K562 (cell line): ENCODE results near the gene KCNQ4. TPM values are rescaled to one million over a fixed set of nuclear protein-coding genes. Genes with fewer than 3 reads are reported as not detected.

Source experiments
- CBX5 ChIP-seq: IDR thresholded peaks from 2 replicates; pipeline ENCODE4 v1.6.1; 2014; ENCODE audit warnings: low read depth, borderline replicate concordance
- CCAR2 ChIP-seq: fragments of 200-400 bp; formaldehyde crosslinking; IDR thresholded peaks from 2 replicates; pipeline ENCODE4 v1.6.1; 2017; ENCODE audit warnings: mild to moderate bottlenecking, low read depth, low read length
- ERF ChIP-seq: fragments of 450-650 bp; formaldehyde crosslinking; IDR thresholded peaks from 2 replicates; pipeline ENCODE4 v1.4.0; 2020; ENCODE audit warnings: mild to moderate bottlenecking, mixed read lengths
- MAFF ChIP-seq: IDR thresholded peaks from 2 replicates; pipeline ENCODE4 v1.6.1; 2012; ENCODE audit warnings: low read length, improper control_type of control experiment
- PML ChIP-seq: IDR thresholded peaks from 2 replicates; pipeline ENCODE4 v1.6.1; 2012; ENCODE audit warnings: low read length, inconsistent platforms
- RBM15 ChIP-seq: fragments of 200-400 bp; formaldehyde crosslinking; IDR thresholded peaks from 2 replicates; pipeline ENCODE4 v1.6.1; 2018; ENCODE audit warnings: mild to moderate bottlenecking, low read length, moderate library complexity; ENCODE audit not compliant: insufficient read depth
- SREBF2 ChIP-seq: sonication (generic); formaldehyde crosslinking; IDR thresholded peaks from 2 replicates; pipeline ENCODE4 v1.4.0; 2020; ENCODE audit warnings: mild to moderate bottlenecking, missing genetic modification reagents
- TBP ChIP-seq: optimal IDR thresholded peaks from 2 replicates; pipeline ENCODE3; 2011; ENCODE audit warnings: low read depth, low read length, improper control_type of control experiment
- TCF7 ChIP-seq: sonication (generic); IDR thresholded peaks from 2 replicates; pipeline ENCODE4 v1.6.1; 2016; ENCODE audit warnings: antibody characterized with exemption, borderline replicate concordance
- ZFP36 ChIP-seq: fragments of 150-350 bp; IDR thresholded peaks from 2 replicates; pipeline ENCODE4 v1.6.1; 2018; ENCODE audit warnings: low read length, low read depth; ENCODE audit not compliant: partially characterized antibody
- polyA plus RNA-seq, 8 experiments: library from polyadenylated mRNA; depleted of rRNA in 4 of 8; stranded (reverse) in 5 of 8; unstranded in 3 of 8; fragments of >200 nt; fragmentation: Nextera tagmentation in 2 of 8; fragmentation: Illumina TruSeq in 1 of 8; extraction: Ambion mirVana in 2 of 8; extraction: Trizol in 1 of 8; gene quantifications; 2 replicates each; pipeline versions ENCODE4 v1.2.1 to v1.2.3, GENCODE V29; 2011 to 2014; ENCODE audit warnings: inconsistent platforms in 1 of 8, missing spikeins in 1 of 8
- total RNA-seq, 7 experiments: library from RNA; depleted of rRNA in 6 of 7; stranded (reverse); fragments of >200 nt in 6 of 7; fragmentation: Illumina TruSeq in 2 of 7; extraction: Trizol in 2 of 7; gene quantifications; 2 replicates each; pipeline versions ENCODE4 v1.2.1 to v1.2.3, GENCODE V29; 2011 to 2021; ENCODE audit warnings: low replicate concordance in 1 of 7
- TF ChIP-seq, protein P1 (sequence below): fragments of 200-800 bp; sonication (Bioruptor generic); IDR thresholded peaks from 2 replicates; pipeline ENCODE4 v1.6.1; 2017; ENCODE audit warnings: missing genetic modification characterization, missing compliant biosample characterization
- TF ChIP-seq, protein P2 (sequence below), 2 experiments: fragments of 450-650 bp; IDR thresholded peaks; 2 replicates each; pipeline ENCODE4 v1.6.1; 2016; ENCODE audit warnings: mild to moderate bottlenecking in 2 of 2, borderline replicate concordance in 1 of 2, low read depth in 1 of 2, moderate library complexity in 1 of 2
- TF ChIP-seq, protein P3 (sequence below): fragments of 200-800 bp; sonication (Bioruptor generic); IDR thresholded peaks from 2 replicates; pipeline ENCODE4 v1.6.1; 2016; ENCODE audit warnings: missing genetic modification characterization, missing compliant biosample characterization

Gene KCNQ4
- total and polyA plus RNA-seq, 9 of the 15 experiments (the other 6 are each of a cell fraction or from before 2014, with no cell fraction given) = 0.07 to 4.1 (median 0.79) TPM

DNA sequence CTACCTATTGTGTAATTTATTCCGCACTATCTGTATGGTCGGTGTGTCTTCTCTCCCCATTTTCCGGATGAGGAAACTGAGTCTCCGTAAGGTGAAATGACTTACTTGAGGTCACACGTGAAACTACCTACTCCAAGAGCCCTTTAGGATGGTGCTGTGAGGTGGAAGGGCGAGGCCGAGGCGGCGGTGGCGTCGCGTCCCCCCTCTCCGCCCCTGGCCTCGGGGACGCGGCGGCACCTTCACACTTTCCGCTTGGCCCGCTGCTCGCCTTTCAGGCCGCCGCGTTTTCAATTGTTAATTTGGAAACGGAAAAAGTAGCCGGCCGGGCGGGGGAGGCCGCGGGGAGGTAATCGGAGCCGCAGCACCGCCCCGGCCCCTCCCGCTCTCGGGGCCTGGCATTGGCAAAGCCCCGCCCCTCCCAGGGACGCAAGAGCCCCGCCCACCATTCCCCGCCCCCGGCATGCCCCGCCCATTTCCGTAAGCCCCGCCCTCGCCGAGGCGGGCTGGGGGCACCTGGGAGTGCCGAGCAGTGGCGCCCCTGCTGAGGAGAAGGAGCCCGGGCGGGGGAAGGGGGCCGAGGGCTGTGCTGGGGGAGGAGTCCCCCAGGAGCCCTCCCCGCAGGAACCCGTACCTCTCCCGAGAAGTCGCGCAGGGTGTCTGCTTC, 18.6 kb downstream of the KCNQ4 start (continued):
- TF ChIP-seq, protein P1, sequence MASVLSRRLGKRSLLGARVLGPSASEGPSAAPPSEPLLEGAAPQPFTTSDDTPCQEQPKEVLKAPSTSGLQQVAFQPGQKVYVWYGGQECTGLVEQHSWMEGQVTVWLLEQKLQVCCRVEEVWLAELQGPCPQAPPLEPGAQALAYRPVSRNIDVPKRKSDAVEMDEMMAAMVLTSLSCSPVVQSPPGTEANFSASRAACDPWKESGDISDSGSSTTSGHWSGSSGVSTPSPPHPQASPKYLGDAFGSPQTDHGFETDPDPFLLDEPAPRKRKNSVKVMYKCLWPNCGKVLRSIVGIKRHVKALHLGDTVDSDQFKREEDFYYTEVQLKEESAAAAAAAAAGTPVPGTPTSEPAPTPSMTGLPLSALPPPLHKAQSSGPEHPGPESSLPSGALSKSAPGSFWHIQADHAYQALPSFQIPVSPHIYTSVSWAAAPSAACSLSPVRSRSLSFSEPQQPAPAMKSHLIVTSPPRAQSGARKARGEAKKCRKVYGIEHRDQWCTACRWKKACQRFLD (CRISPR knock-in tag) = no peak
- TF ChIP-seq SREBF2 (CRISPR knock-in tag) (0 out of 2 replicates have a peak, but pooled peaks have one; percentile 38), RBM15 (no peak), CCAR2 (no peak), ERF (CRISPR knock-in tag) (no peak), MAFF (no peak), CBX5 (0 out of 2 replicates have a peak, but pooled peaks have one; percentile 6), PML (no peak), ZFP36 (no peak), TBP (no peak), TCF7 (no peak)
- TF ChIP-seq, protein P2, sequence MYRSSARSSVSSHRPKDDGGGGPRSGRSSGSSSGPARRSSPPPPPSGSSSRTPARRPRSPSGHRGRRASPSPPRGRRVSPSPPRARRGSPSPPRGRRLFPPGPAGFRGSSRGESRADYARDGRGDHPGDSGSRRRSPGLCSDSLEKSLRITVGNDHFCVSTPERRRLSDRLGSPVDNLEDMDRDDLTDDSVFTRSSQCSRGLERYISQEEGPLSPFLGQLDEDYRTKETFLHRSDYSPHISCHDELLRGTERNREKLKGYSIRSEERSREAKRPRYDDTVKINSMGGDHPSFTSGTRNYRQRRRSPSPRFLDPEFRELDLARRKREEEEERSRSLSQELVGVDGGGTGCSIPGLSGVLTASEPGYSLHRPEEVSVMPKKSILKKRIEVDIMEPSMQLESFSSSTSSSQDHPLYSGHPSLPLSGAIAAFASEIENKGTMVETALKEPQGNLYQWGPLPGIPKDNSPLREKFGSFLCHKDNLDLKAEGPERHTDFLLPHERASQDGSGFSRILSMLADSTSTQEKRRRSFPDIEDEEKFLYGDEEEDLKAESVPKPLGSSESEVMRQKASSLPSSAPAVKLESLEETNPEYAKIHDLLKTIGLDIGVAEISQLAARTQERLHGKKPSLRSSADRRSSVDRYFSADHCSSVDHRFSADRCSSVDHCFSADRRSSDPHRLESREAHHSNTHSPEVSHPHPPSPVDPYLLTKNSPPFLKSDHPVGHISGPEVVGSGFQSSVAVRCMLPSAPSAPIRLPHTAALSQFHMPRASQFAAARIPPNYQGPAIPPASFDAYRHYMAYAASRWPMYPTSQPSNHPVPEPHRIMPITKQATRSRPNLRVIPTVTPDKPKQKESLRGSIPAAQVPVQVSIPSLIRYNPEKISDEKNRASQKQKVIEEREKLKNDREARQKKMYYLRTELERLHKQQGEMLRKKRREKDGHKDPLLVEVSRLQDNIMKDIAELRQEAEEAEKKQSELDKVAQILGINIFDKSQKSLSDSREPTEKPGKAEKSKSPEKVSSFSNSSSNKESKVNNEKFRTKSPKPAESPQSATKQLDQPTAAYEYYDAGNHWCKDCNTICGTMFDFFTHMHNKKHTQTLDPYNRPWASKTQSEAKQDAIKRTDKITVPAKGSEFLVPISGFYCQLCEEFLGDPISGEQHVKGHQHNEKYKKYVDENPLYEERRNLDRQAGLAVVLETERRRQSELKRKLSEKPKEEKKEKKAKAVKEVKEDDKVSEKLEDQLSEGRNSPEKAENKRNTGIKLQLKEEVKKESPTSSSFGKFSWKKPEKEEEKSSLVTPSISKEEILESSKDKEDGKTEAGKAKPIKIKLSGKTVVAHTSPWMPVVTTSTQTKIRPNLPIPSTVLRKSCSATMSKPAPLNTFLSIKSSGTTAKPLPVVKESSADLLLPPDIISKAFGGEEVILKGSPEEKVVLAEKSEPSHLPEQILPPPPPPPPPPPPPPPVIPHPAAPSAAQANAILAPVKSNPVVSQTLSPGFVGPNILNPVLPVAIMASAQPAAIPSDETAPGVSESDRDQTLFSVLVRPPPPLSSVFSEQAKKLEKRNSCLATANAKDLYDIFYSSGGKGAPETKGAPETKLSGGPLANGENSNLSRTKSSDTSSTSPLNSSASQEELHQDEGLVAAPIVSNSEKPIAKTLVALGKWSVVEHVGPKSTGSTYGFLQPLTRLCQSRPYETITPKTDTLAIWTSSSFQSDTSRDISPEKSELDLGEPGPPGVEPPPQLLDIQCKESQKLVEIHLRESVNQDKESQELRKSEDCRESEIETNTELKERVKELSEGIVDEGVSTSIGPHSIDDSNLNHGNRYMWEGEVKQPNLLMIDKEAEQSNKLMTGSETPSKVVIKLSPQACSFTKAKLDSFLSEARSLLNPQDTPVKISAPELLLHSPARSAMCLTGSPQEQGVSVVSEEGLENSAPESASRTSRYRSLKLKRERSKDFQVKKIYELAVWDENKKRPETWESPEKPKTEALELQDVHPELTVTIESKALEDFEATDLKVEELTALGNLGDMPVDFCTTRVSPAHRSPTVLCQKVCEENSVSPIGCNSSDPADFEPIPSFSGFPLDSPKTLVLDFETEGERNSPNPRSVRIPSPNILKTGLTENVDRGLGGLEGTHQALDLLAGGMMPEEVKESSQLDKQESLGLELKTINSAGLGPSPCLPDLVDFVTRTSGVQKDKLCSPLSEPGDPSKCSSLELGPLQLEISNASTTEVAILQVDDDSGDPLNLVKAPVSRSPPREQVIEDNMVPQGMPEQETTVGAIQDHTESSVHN (IDR thresholded peaks at IDR 0.05; ENCODE audit: borderline replicate concordance in 1 of 2, low read depth in 1 of 2) = no peak
- TF ChIP-seq, protein P3, sequence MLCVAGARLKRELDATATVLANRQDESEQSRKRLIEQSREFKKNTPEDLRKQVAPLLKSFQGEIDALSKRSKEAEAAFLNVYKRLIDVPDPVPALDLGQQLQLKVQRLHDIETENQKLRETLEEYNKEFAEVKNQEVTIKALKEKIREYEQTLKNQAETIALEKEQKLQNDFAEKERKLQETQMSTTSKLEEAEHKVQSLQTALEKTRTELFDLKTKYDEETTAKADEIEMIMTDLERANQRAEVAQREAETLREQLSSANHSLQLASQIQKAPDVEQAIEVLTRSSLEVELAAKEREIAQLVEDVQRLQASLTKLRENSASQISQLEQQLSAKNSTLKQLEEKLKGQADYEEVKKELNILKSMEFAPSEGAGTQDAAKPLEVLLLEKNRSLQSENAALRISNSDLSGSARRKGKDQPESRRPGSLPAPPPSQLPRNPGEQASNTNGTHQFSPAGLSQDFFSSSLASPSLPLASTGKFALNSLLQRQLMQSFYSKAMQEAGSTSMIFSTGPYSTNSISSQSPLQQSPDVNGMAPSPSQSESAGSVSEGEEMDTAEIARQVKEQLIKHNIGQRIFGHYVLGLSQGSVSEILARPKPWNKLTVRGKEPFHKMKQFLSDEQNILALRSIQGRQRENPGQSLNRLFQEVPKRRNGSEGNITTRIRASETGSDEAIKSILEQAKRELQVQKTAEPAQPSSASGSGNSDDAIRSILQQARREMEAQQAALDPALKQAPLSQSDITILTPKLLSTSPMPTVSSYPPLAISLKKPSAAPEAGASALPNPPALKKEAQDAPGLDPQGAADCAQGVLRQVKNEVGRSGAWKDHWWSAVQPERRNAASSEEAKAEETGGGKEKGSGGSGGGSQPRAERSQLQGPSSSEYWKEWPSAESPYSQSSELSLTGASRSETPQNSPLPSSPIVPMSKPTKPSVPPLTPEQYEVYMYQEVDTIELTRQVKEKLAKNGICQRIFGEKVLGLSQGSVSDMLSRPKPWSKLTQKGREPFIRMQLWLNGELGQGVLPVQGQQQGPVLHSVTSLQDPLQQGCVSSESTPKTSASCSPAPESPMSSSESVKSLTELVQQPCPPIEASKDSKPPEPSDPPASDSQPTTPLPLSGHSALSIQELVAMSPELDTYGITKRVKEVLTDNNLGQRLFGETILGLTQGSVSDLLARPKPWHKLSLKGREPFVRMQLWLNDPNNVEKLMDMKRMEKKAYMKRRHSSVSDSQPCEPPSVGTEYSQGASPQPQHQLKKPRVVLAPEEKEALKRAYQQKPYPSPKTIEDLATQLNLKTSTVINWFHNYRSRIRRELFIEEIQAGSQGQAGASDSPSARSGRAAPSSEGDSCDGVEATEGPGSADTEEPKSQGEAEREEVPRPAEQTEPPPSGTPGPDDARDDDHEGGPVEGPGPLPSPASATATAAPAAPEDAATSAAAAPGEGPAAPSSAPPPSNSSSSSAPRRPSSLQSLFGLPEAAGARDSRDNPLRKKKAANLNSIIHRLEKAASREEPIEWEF (CRISPR knock-in tag) = no peak
